Uterus (tissue), 2 donors: ENCODE measurements around the gene LCMT1.

Experiments
- POLR2A ChIP-seq, 2 donors: fragments of 450-650 bp; IDR thresholded peaks; one replicate each; pipeline ENCODE4 v1.6.1; 2016; ENCODE audit warnings: antibody characterized with exemption in 2 of 2, mild to moderate bottlenecking in 1 of 2, moderate library complexity in 1 of 2
- TF ChIP-seq, protein P1 (sequence below), 4 experiments: fragments of 200-600 bp in 2 of 4; fragments of 450-650 bp in 2 of 4; sonication (generic) in 2 of 4; IDR thresholded peaks; one replicate each; pipeline ENCODE4 v1.5.1; 2016 to 2019; ENCODE audit warnings: antibody characterized with exemption in 4 of 4, mild to moderate bottlenecking in 2 of 4, moderate library complexity in 1 of 4

DNA sequence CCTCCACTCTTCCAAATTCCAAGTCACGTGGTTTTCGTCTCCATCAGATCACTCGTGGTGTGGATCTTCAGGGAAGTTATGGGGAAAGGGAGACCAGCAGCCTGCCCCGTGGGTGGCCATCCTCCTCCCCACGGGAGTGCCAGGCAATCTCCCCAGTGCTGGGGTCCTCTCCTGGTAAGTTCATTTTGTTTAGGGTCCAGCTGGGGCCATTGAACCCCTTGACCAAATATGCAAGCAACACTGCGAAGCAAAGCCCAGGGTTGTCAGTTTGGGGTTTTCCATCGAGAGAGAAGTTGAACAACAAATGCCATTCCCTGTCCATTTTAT, 4.1 kb upstream of the LCMT1 start:
- TF ChIP-seq POLR2A (IDR thresholded peaks at IDR 0.05) = no peak
- TF ChIP-seq, protein P1, sequence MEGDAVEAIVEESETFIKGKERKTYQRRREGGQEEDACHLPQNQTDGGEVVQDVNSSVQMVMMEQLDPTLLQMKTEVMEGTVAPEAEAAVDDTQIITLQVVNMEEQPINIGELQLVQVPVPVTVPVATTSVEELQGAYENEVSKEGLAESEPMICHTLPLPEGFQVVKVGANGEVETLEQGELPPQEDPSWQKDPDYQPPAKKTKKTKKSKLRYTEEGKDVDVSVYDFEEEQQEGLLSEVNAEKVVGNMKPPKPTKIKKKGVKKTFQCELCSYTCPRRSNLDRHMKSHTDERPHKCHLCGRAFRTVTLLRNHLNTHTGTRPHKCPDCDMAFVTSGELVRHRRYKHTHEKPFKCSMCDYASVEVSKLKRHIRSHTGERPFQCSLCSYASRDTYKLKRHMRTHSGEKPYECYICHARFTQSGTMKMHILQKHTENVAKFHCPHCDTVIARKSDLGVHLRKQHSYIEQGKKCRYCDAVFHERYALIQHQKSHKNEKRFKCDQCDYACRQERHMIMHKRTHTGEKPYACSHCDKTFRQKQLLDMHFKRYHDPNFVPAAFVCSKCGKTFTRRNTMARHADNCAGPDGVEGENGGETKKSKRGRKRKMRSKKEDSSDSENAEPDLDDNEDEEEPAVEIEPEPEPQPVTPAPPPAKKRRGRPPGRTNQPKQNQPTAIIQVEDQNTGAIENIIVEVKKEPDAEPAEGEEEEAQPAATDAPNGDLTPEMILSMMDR (IDR thresholded peaks at IDR 0.05) = no peak
